Esophagus squamous epithelium (tissue), 5 donors: ENCODE data around the gene GNG12. TPM values are rescaled to one million over a fixed set of nuclear protein-coding genes. Genes with fewer than 3 reads are reported as not detected.

ENCODE experiments used
- DNase-seq: peaks from one replicate; lab custom pipeline; 2025; lab: John Stamatoyannopoulos, UW
- H3K27ac ChIP-seq, 4 donors: fragments of 200-600 bp; sonication (generic); one replicate each; pipeline ENCODE4 v1.5.1; 2016 to 2019; ENCODE audit warnings: mild to moderate bottlenecking in 1 of 4
- H3K27me3 ChIP-seq, 4 donors: fragments of 200-600 bp; sonication (generic); 1 replicate in 3 of 4; 2 replicates in 1 of 4; pipeline versions ENCODE4 v1.5.1 to v1.6.0; 2017 to 2021; ENCODE audit warnings: antibody characterized with exemption in 1 of 4
- H3K36me3 ChIP-seq, 3 donors: fragments of 200-600 bp; sonication (generic); one replicate each; pipeline ENCODE4 v1.5.1; 2016 to 2019
- H3K4me1 ChIP-seq, 3 donors: fragments of 200-600 bp; sonication (generic); one replicate each; pipeline ENCODE4 v1.5.1; 2017 to 2019
- H3K4me3 ChIP-seq, 4 donors: fragments of 200-600 bp; sonication (generic); 1 replicate in 3 of 4; 2 replicates in 1 of 4; pipeline ENCODE4 v1.5.1; 2016 to 2019; ENCODE audit warnings: mild to moderate bottlenecking in 2 of 4, moderate library complexity in 1 of 4
- H3K9me3 ChIP-seq, 3 donors: fragments of 200-600 bp; sonication (generic); one replicate each; pipeline ENCODE4 v1.5.1; 2016 to 2019
- CTCF ChIP-seq, 6 experiments: fragments of 450-650 bp in 4 of 6; fragments of 200-600 bp in 2 of 6; sonication (generic) in 2 of 6; IDR thresholded peaks; one replicate each; pipeline ENCODE4 v1.5.1; 2016 to 2019; ENCODE audit warnings: antibody characterized with exemption in 6 of 6, mild to moderate bottlenecking in 4 of 6, moderate library complexity in 4 of 6
- POLR2A ChIP-seq, 4 donors: fragments of 450-650 bp; IDR thresholded peaks; one replicate each; pipeline ENCODE4 v1.6.1; 2017; ENCODE audit warnings: antibody characterized with exemption in 4 of 4, mild to moderate bottlenecking in 4 of 4, moderate library complexity in 3 of 4
- WGBS, 2 donors: methylation state at CpG; one replicate each; pipeline ENCODE4 v1.1.5; 2018; 5-methylcytosine and 5-hydroxymethylcytosine counted together
- intact Hi-C: fragments of 100-400 bp; cut with DNase I; formaldehyde crosslinking; loops from one replicate; pipeline ENCODE4 v1.15.0; 2022
- total RNA-seq, 4 donors: library from RNA; depleted of rRNA; stranded (reverse); fragments of >200 nt; gene quantifications; one replicate each; pipeline ENCODE4 v1.1.0, GENCODE V29; 2016
- donor health status: DM: yes; HTN: yes; CAD: no.

GNG12 gene
- total RNA-seq, 4 donors from 2014 or later: 65.4 to 104 (median 89.9) TPM

GRCh38 chr1:67766141-67766978 lies 66.9 kb downstream of the GNG12 start:
- intact Hi-C loops: loop anchor here (10.0 kb wide), 1 partner anchor 348 kb away; no protein-coding TSS in a partner anchor
- Histone ChIP-seq H3K36me3 (peaks cover 0 to 22% (median 0%) of the 10 kb centered on the region in 3 donors), H3K4me1 (peaks cover 0 to 32% (median 7%) of the 10 kb centered on the region in 3 donors)

GRCh38 chr1:67764633-67765032 lies 68.6 kb downstream of the GNG12 start:
- 74 to 77% methylated on average over 4 of the region's 4 CpGs for WGBS, 2 donors
- TF ChIP-seq POLR2A (IDR thresholded peaks at IDR 0.05) (no peak), CTCF (IDR thresholded peaks at IDR 0.05) (no peak)
- peaks cover 0 to 38% (median 13%) of the 10 kb centered on the region in 3 donors for H3K4me1 ChIP-seq
- no peaks in the 10 kb centered on the region for H3K27me3 ChIP-seq
- no peaks in the 10 kb centered on the region for H3K9me3 ChIP-seq
- H3K36me3 ChIP-seq: peaks cover 0 to 13% (median 0%) of the 10 kb centered on the region in 3 donors
- no peak for DNase-seq
- no peak overlapping the region for H3K4me3 ChIP-seq
- intact Hi-C loops: loop anchor here (10.0 kb wide), 1 partner anchor 350 kb away; no protein-coding TSS in a partner anchor
- no peak overlapping the region for H3K27ac ChIP-seq

More at GRCh38 chr1:67766141-67766978, 66.9 kb downstream of the GNG12 start:
- WGBS, 2 donors: 23 to 24% methylated on average over 16 to 17 of the region's 17 CpGs
- peak overlapping the region in 3 of 4 donors; percentile 37 to 66 (median 62) for H3K27ac ChIP-seq
- H3K27me3 ChIP-seq: no peaks in the 10 kb centered on the region
- peak overlapping the region in 2 of 4 donors; percentile 17 to 51 for H3K4me3 ChIP-seq
- TF ChIP-seq CTCF (IDR thresholded peaks at IDR 0.05): peak; percentile 46 to 86 (median 79)
- TF ChIP-seq POLR2A (IDR thresholded peaks at IDR 0.05): no peak
- H3K9me3 ChIP-seq: no peaks in the 10 kb centered on the region
- DNase-seq: no peak

GRCh38 chr1:67761730-67762129 lies 71.5 kb downstream of the GNG12 start:
- no peak for TF ChIP-seq CTCF (IDR thresholded peaks at IDR 0.05)
- no peak for TF ChIP-seq POLR2A (IDR thresholded peaks at IDR 0.05)
- H3K36me3 ChIP-seq: peaks cover 0 to 4% (median 0%) of the 10 kb centered on the region in 3 donors
- 71 to 78% methylated on average over 4 of the region's 4 CpGs for WGBS, 2 donors
- intact Hi-C loops: loop anchor here (10.0 kb wide), 1 partner anchor 353 kb away; no protein-coding TSS in a partner anchor
- no peaks in the 10 kb centered on the region for H3K9me3 ChIP-seq
- no peak for DNase-seq
- peaks cover 0 to 39% (median 12%) of the 10 kb centered on the region in 3 donors for H3K4me1 ChIP-seq
- no peaks in the 10 kb centered on the region for H3K27me3 ChIP-seq
- H3K27ac ChIP-seq: no peak overlapping the region
- H3K4me3 ChIP-seq: no peak overlapping the region

- H3K4me1 ChIP-seq: peaks cover 0 to 38% (median 6%) of the 10 kb centered on the region in 3 donors
Observed at GRCh38 chr1:67761091-67761490, 72.2 kb downstream of the GNG12 start.

More at GRCh38 chr1:67761091-67761490, 72.2 kb downstream of the GNG12 start:
- TF ChIP-seq CTCF (IDR thresholded peaks at IDR 0.05): no peak
- no peak for TF ChIP-seq POLR2A (IDR thresholded peaks at IDR 0.05)
- no peaks in the 10 kb centered on the region for H3K27me3 ChIP-seq
- peak overlapping the region; percentile 37 to 83 (median 70) for H3K27ac ChIP-seq
- no peaks in the 10 kb centered on the region for H3K9me3 ChIP-seq
- H3K4me3 ChIP-seq: no peak overlapping the region
- no peak for DNase-seq
- peaks cover 0 to 4% (median 0%) of the 10 kb centered on the region in 3 donors for H3K36me3 ChIP-seq
- intact Hi-C loops: loop anchor here (10.0 kb wide), 1 partner anchor 354 kb away; no protein-coding TSS in a partner anchor
- 46 to 47% methylated on average over 2 of the region's 2 CpGs for WGBS, 2 donors
